KMS-11 (cell line): ENCODE results near the gene TEX22.

Source experiments
- H2AFZ ChIP-seq: fragments of 200-600 bp; sonication (generic); 2 replicates; pipeline ENCODE4 v1.6.1; 2016; ENCODE audit warnings: antibody characterized with exemption, mixed run types, low read depth
- H3K27ac ChIP-seq: fragments of 200-600 bp; sonication (generic); 2 replicates; pipeline ENCODE4 v1.6.1; 2016; ENCODE audit warnings: mild to moderate bottlenecking, mixed run types
- H3K27me3 ChIP-seq: fragments of 200-600 bp; sonication (generic); 2 replicates; pipeline ENCODE4 v1.6.1; 2017; ENCODE audit warnings: mild to moderate bottlenecking, low read depth, mixed run types, moderate library complexity; ENCODE audit not compliant: insufficient read depth
- H3K36me3 ChIP-seq: fragments of 200-600 bp; sonication (generic); 2 replicates; pipeline ENCODE4 v1.6.1; 2017; ENCODE audit warnings: mild to moderate bottlenecking, mixed run types; ENCODE audit not compliant: insufficient read depth
- H3K4me1 ChIP-seq: fragments of 200-600 bp; sonication (generic); 2 replicates; pipeline ENCODE4 v1.6.1; 2016; ENCODE audit warnings: mild to moderate bottlenecking, low read depth, mixed run types; ENCODE audit not compliant: poor library complexity, severe bottlenecking
- H3K4me2 ChIP-seq: fragments of 200-600 bp; sonication (generic); 2 replicates; pipeline ENCODE4 v1.7.0; 2016; ENCODE audit warnings: mild to moderate bottlenecking, mixed run types
- H3K4me3 ChIP-seq: fragments of 200-600 bp; sonication (generic); IDR thresholded peaks from 2 replicates; pipeline ENCODE4 v1.6.1; 2017; ENCODE audit warnings: low read depth, low read length, mixed read lengths; ENCODE audit not compliant: insufficient read depth
- H3K79me2 ChIP-seq: fragments of 200-600 bp; sonication (generic); 2 replicates; pipeline ENCODE4 v1.6.1; 2016; ENCODE audit warnings: low read depth, mixed run types; ENCODE audit not compliant: insufficient read depth
- H3K9ac ChIP-seq: fragments of 200-600 bp; sonication (generic); 2 replicates; pipeline ENCODE4 v1.6.1; 2016; ENCODE audit warnings: mild to moderate bottlenecking, mixed run types
- H4K20me1 ChIP-seq: fragments of 200-600 bp; sonication (generic); 2 replicates; pipeline ENCODE4 v1.6.1; 2016; ENCODE audit warnings: mild to moderate bottlenecking, mixed run types; ENCODE audit not compliant: insufficient read depth
- CTCF ChIP-seq: fragments of 200-600 bp; sonication (generic); conservative IDR thresholded peaks from 2 replicates; pipeline ENCODE4 v1.6.1; 2017; ENCODE audit warnings: low read depth, mild to moderate bottlenecking, antibody characterized with exemption, low read length, moderate library complexity, mixed read lengths

Gene TEX22

GRCh38 chr14:105390849-105391500 lies 7.4 kb upstream of the TEX22 start:
- H3K4me2 ChIP-seq: no peak overlapping the region
- H3K27ac ChIP-seq: no peak overlapping the region
- H3K27me3 ChIP-seq: no peaks in the 10 kb centered on the region
- no peak overlapping the region for H3K4me3 ChIP-seq
- no peaks in the 10 kb centered on the region for H3K4me1 ChIP-seq
- no peaks in the 10 kb centered on the region for H3K79me2 ChIP-seq
- no peak for TF ChIP-seq CTCF
- H3K36me3 ChIP-seq: no peaks in the 10 kb centered on the region
- no peaks in the 10 kb centered on the region for H4K20me1 ChIP-seq
- no peak overlapping the region for H2AFZ ChIP-seq
- H3K9ac ChIP-seq: no peak overlapping the region

GRCh38 chr14:105391541-105391940 lies 6.8 kb upstream of the TEX22 start:
- no peak overlapping the region for H3K4me3 ChIP-seq
- no peak overlapping the region for H3K27ac ChIP-seq
- no peaks in the 10 kb centered on the region for H3K27me3 ChIP-seq
- H3K79me2 ChIP-seq: no peaks in the 10 kb centered on the region
- no peaks in the 10 kb centered on the region for H3K36me3 ChIP-seq
- no peaks in the 10 kb centered on the region for H3K4me1 ChIP-seq
- H3K4me2 ChIP-seq: no peak overlapping the region
- H3K9ac ChIP-seq: no peak overlapping the region
- TF ChIP-seq CTCF: no peak
- no peak overlapping the region for H2AFZ ChIP-seq
- H4K20me1 ChIP-seq: no peaks in the 10 kb centered on the region

- no peaks in the 10 kb centered on the region for H3K4me1 ChIP-seq
These were observed 5.9 kb upstream of the TEX22 start for GRCh38 chr14:105392131-105393090.

GRCh38 chr14:105393151-105393550 lies 5.2 kb upstream of the TEX22 start:
- Histone ChIP-seq H4K20me1 (no peaks in the 10 kb centered on the region), H3K4me1 (peaks cover 4% of the 10 kb centered on the region), H3K4me2 (no peak overlapping the region), H3K27ac (no peak overlapping the region), H3K9ac (no peak overlapping the region), H3K27me3 (no peaks in the 10 kb centered on the region), H3K4me3 (no peak overlapping the region), H2AFZ (no peak overlapping the region), H3K36me3 (no peaks in the 10 kb centered on the region), H3K79me2 (no peaks in the 10 kb centered on the region)
- TF ChIP-seq CTCF: no peak

More at GRCh38 chr14:105392131-105393090, 5.9 kb upstream of the TEX22 start:
- no peaks in the 10 kb centered on the region for H3K36me3 ChIP-seq
- no peak overlapping the region for H3K27ac ChIP-seq
- no peak overlapping the region for H3K9ac ChIP-seq
- H3K4me3 ChIP-seq: no peak overlapping the region
- no peak for TF ChIP-seq CTCF
- H3K4me2 ChIP-seq: no peak overlapping the region
- H4K20me1 ChIP-seq: no peaks in the 10 kb centered on the region
- no peaks in the 10 kb centered on the region for H3K79me2 ChIP-seq
- no peak overlapping the region for H2AFZ ChIP-seq
- H3K27me3 ChIP-seq: no peaks in the 10 kb centered on the region
